Adrenal gland (tissue), 12 donors: ENCODE results near the gene PPP1R7. TPM values are rescaled to one million over a fixed set of nuclear protein-coding genes. Genes with fewer than 3 reads are reported as not detected.

ENCODE experiments used
- DNase-seq, 7 donors: peaks; one replicate each; pipeline ENCODE4 v3.0.0-alpha.2; 2019 to 2020
- H3K27ac ChIP-seq, 5 donors: fragments of 200-600 bp; sonication (generic) in 4 of 5; 1 replicate in 3 of 5; 2 replicates in 2 of 5; pipeline versions ENCODE4 v1.5.1 to v1.8.0; 2016 to 2020; ENCODE audit warnings: mild to moderate bottlenecking in 1 of 5
- H3K27me3 ChIP-seq: fragments of 200-600 bp; 2 replicates; pipeline ENCODE4 v1.8.0; 2021
- H3K36me3 ChIP-seq, 2 donors: fragments of 200-600 bp; replicated peaks in 1 of 2; 1 replicate in 1 of 2; 2 replicates in 1 of 2; pipeline versions ENCODE4 v1.5.1 to v1.8.0; 2018 to 2022
- H3K4me1 ChIP-seq, 2 donors: fragments of 200-600 bp; replicated peaks in 1 of 2; 1 replicate in 1 of 2; 2 replicates in 1 of 2; pipeline versions ENCODE4 v1.5.1 to v1.8.0; 2018 to 2021
- H3K4me3 ChIP-seq, 4 donors: fragments of 200-600 bp; sonication (generic) in 3 of 4; one replicate each; pipeline ENCODE4 v1.5.1; 2016 to 2018
- H3K9me3 ChIP-seq, 3 donors: fragments of 200-600 bp; sonication (generic) in 1 of 3; replicated peaks in 1 of 3; 1 replicate in 2 of 3; 2 replicates in 1 of 3; pipeline versions ENCODE4 v1.5.1 to v1.8.0; 2016 to 2021
- CTCF ChIP-seq, 6 experiments: fragments of 450-650 bp in 4 of 6; fragments of 200-600 bp in 2 of 6; sonication (generic) in 1 of 6; IDR thresholded peaks; 1 replicate in 5 of 6; 2 replicates in 1 of 6; pipeline versions ENCODE4 v1.5.1 to v1.8.0; 2016 to 2021; ENCODE audit warnings: antibody characterized with exemption in 6 of 6, mild to moderate bottlenecking in 2 of 6, moderate library complexity in 1 of 6
- POLR2A ChIP-seq, 2 donors: fragments of 450-650 bp; IDR thresholded peaks; one replicate each; pipeline ENCODE4 v1.6.1; 2017; ENCODE audit warnings: antibody characterized with exemption in 2 of 2, mild to moderate bottlenecking in 2 of 2, moderate library complexity in 1 of 2
- WGBS, 4 donors: extraction: QIAGEN DNeasy Blood & Tissue Kit in 2 of 4; methylation state at CpG; one replicate each; pipeline versions ENCODE4 v1.1.5 to v1.1.7; 2013 to 2017; 5-methylcytosine and 5-hydroxymethylcytosine counted together
- intact Hi-C, 2 donors: fragments of 100-400 bp; cut with DNase I; formaldehyde crosslinking; loops; one replicate each; pipeline versions ENCODE4 v1.14.1 to v1.15.0; 2022 to 2023
- polyA plus RNA-seq, 3 donors: library from polyadenylated mRNA; stranded (reverse); fragments of 200-250 nt in 2 of 3; fragments of 350-450 nt in 1 of 3; fragmentation: Illumina TruSeq in 1 of 3; extraction: RNeasy Lipid Tissue Mini Kit (QIAGEN cat#74804) in 1 of 3; gene quantifications; one replicate each; pipeline ENCODE4 v1.2.3, GENCODE V29; 2013 to 2014
- total RNA-seq, 9 donors: library from RNA; depleted of rRNA in 4 of 9; stranded (reverse); fragments of >200 nt in 4 of 9; fragments of 120-200 nt in 1 of 9; fragmentation: NEBNext Ultra II Directional in 1 of 9; extraction: Animal tissue kit (Norgen Biotek cat#: 25700) in 1 of 9; gene quantifications; one replicate each; pipeline versions ENCODE4 v1.1.0 to v1.2.4, GENCODE V29; 2013 to 2023
- donor health status: healthy with polysubstance abuse.
- donor health status: Bipolar disorder and iron deficiency.
- donor health status: DM: yes; HTN: yes; CAD: no.
- donor health status: DM: no; HTN: no; CAD: no.
- donor health status: DM: no; HTN: no; CAD: no.
- donor health status: DM: yes; HTN: yes; CAD: no.

The PPP1R7 gene
- total and polyA plus RNA-seq, 12 donors = 26.2 to 128 (median 63.1) TPM

- 78 to 82% (median 81%) methylated on average over 12 to 21 of the region's 21 CpGs for WGBS, 4 donors
- no peaks in the 10 kb centered on the region for H3K9me3 ChIP-seq
Measured at GRCh38 chr2:241200822-241201395, 50.6 kb downstream of the PPP1R7 start.

GRCh38 chr2:241201445-241202267, 51.4 kb downstream of the PPP1R7 start:
- DNase-seq = no peak
- Histone ChIP-seq H3K27me3 (no peaks in the 10 kb centered on the region), H3K27ac (no peak overlapping the region), H3K4me1 (no peaks in the 10 kb centered on the region), H3K36me3 (no peaks in the 10 kb centered on the region), H3K4me3 (no peak overlapping the region), H3K9me3 (no peaks in the 10 kb centered on the region)
- no peak for TF ChIP-seq CTCF (IDR thresholded peaks at IDR 0.05)
- no peak for TF ChIP-seq POLR2A (IDR thresholded peaks at IDR 0.05)
- 79 to 100% (median 87%) methylated on average over 1 to 24 of the region's 24 CpGs for WGBS, 4 donors
- intact Hi-C loops = no loop called here

More at GRCh38 chr2:241200822-241201395, 50.6 kb downstream of the PPP1R7 start:
- intact Hi-C loops = no loop called here
- no peaks in the 10 kb centered on the region for H3K36me3 ChIP-seq
- DNase-seq = no peak
- no peaks in the 10 kb centered on the region for H3K27me3 ChIP-seq
- no peaks in the 10 kb centered on the region for H3K4me1 ChIP-seq
- no peak overlapping the region for H3K27ac ChIP-seq
- no peak overlapping the region for H3K4me3 ChIP-seq
- no peak for TF ChIP-seq POLR2A (IDR thresholded peaks at IDR 0.05)
- no peak for TF ChIP-seq CTCF (IDR thresholded peaks at IDR 0.05)

- H3K27me3 ChIP-seq = no peaks in the 10 kb centered on the region
- H3K9me3 ChIP-seq = no peaks in the 10 kb centered on the region
- H3K36me3 ChIP-seq = no peaks in the 10 kb centered on the region
- intact Hi-C loops = no loop called here
- H3K4me1 ChIP-seq = no peaks in the 10 kb centered on the region
- H3K27ac ChIP-seq = no peak overlapping the region
- H3K4me3 ChIP-seq = no peak overlapping the region
- WGBS, 4 donors = 88 to 94% (median 88%) methylated on average over 11 to 15 of the region's 15 CpGs; no CpG with 5 or more reads in 1 of the 4 donors
- no peak for DNase-seq
- TF ChIP-seq POLR2A (IDR thresholded peaks at IDR 0.05) (no peak), CTCF (IDR thresholded peaks at IDR 0.05) (no peak)
Measured at GRCh38 chr2:241202268-241202585, 52.0 kb downstream of the PPP1R7 start.

GRCh38 chr2:241202681-241203080, 52.4 kb downstream of the PPP1R7 start:
- H3K9me3 ChIP-seq = no peaks in the 10 kb centered on the region
- no peaks in the 10 kb centered on the region for H3K36me3 ChIP-seq
- WGBS, 4 donors = 75 to 95% (median 87%) methylated on average over 3 to 9 of the region's 9 CpGs
- H3K27ac ChIP-seq = no peak overlapping the region
- TF ChIP-seq CTCF (IDR thresholded peaks at IDR 0.05) (no peak), POLR2A (IDR thresholded peaks at IDR 0.05) (no peak)
- intact Hi-C loops = no loop called here
- no peaks in the 10 kb centered on the region for H3K4me1 ChIP-seq
- no peak overlapping the region for H3K4me3 ChIP-seq
- H3K27me3 ChIP-seq = no peaks in the 10 kb centered on the region
- no peak for DNase-seq
